Measurements from ENCODE around the gene MPST.

The MPST gene

DNA sequence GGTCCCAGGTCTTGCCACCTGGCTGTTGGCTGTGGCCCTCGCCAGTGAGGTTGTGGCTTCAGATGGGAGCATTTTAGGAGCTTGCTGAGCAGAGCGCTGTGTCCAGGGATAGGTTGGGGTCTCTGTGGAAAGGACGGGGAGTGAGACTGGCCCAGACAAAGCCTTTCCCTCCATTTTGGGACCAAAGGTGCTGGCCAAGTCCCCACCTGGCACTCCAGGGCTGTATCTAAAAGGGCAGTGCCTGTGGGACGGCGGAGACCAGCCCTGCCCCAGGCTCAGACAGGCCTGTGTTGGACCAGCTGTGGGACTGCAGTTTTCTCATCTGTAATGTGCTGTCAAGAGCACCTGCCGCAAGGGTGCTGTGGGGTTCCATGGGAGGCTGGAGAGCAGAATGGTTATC lies 27.0 kb downstream of the MPST start:
- no peak for DNase-seq (ENCODE audit: low read depth)

DNA sequence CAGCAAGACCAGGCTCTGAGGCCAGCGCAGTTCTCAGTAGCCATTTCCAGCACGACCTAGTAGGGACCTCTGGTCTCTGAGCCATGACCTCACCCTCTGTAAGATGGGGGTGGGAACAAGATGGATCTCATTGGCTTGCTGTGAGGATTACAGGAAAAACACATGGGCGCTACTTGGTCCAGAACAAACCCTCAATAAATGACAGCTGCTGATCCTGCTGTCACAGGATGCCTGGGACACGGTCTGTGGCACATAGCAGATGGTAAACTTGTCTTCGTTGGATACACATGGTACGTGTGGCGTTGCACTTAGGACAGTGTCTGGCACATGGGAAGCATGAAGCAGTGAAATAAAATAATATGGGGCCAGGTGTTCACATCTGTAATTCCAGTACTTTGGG lies 27.5 kb downstream of the MPST start:
- no peak for DNase-seq (ENCODE audit: low read depth)

DNA sequence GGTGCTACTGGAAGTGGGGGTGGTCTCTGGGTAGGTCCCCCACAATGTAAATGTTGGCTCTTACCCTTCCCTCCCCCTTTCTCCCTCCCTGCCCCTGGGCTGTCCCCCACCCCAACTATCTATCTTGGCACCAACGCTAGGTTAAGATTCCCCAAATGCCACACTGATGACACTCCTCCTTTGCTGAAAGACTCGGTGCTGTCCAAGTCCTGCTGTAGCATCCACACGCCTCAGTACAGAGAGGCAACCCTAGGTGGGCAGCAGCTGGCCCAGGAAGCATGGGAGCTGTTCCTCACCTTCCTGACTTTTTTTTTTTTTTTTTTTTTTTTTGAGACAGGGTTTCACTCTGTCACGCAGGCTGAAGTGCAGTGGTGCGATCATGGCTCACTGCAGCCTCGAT lies 28.6 kb downstream of the MPST start:
- DNase-seq (ENCODE audit: low read depth) = no peak

DNA sequence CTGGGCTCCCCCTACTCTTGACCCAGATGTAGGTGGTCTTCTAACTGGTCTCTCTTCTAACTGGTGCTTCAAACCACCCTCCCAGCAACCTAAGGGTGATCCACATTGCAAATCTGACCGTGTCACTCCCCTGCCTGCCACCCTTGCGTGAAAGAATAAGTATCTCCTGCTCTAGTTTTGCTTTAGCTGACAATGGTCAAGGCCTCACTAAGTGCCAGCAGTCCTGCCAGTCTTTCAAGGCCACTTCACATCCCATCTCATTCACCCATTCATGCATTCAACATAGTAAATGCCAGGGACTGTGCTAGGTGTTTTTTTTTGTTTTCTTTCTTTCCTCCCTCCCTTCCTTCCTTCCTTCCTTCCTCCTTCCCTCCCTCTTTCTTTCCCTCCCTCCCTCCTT lies 29.7 kb downstream of the MPST start:
- DNase-seq (ENCODE audit: low read depth) = no peak

DNA sequence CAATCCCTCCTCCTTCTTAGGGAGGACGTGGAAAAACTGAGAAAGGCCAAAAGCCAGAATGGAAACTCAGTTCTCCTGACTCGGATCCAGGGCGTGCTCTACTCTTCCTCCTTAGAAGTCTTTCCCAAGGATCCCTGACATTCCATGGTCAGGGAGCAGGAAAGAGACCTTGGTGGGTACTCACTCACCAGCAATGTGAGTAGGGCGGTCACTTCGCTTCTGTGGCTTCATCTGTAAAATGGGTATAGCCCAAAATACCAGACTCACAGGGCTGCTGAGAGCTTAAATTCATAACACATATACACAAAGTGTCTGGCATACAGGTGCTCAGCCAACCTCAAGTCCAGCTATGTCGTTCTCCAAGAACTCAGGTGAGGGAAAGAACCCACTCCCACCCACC lies 31.4 kb downstream of the MPST start:
- no peak for DNase-seq (ENCODE audit: low read depth)

DNA sequence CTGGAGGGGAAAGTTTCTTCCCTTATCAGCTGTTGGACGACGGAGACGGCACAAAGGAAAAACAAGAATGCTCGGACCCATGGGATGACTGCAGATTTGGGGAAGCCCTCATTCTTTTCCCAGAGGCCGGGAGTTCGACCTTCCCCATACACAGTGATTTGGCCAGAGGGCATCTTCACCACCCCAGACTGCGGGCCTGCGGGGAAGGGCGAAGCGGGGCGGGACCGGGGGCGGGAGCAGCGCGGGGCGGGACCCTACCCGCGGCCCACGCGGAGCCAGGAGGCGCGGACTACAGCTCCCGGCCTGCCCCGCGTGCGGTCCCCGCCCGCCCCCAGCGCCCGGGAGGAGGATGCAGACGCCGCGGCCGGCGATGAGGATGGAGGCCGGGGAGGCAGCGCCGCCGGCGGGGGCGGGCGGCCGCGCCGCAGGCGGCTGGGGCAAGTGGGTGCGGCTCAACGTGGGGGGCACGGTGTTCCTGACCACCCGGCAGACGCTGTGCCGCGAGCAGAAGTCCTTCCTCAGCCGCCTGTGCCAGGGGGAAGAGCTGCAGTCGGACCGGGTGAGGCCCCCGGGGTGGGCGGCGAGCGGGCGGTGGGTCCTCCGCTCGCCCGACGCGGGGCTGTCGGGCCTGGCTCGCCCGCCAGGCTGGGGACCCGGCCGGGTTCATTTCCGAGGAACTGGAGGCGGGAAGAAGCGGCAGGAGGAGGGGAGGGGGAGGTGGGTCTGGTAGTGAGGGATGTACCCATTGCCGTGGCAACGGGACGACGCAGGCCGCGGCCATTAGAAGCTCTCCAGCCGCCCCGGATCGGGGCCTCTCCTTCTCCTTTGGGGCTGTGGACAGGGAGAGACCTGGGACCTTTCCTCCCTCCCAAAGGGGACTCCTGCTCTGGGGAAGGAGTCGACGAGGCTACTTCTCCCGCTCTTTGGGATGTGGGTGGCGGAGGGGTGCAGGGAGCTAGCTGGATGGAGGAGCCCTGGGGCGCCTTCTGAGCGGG lies 32.1 kb downstream of the MPST start, which contains the start of gene KCTD17:
TSS of gene KCTD17 (plus strand) at position 352 of the 995 bp plus-strand sequence. CDS start at position 371, 19 bp downstream.
- peak; percentile 38 for DNase-seq (ENCODE audit: low read depth)

DNA sequence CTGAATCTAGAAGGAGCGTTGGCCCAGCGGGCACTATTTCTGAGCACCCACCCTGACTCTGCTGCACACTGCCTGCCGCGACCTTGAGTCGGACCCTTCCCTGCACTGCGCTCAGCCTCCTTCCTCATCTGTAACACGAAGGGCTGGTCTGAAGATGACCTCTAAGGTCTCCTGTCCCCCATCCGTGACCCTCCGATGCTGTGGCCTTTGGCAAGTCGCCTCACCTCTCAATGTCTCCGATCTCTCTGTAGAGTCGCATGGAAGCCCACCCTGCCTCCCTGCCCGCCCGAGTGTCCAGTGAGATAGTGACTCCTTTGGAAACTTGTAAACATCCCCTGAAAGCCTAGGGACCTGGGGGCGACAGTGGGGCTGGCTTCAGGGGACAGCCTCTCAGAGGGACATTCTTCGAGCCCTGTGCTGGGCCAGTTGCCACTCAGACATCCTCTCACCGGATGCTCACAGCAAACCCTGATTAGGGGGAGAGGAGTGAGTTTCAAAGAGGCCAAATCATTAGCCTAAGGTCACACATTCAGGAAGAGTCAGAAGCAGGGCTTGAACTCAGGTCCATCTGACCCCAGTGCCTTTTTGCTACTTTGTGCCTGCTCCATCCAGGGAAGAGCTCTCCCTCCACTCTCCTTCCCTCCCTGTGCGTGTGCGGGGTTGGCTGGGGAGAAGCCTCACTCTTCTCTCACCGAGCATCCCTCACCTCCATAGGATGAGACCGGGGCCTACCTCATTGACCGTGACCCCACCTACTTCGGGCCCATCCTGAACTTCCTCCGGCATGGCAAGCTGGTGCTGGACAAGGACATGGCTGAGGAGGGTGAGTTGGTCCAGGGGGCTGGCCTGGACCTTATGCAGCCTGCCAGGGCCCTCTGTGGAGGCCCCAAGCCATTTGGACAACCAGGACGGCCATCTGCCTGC lies 33.1 kb downstream of the MPST start:
- no peak for DNase-seq (ENCODE audit: low read depth)

DNA sequence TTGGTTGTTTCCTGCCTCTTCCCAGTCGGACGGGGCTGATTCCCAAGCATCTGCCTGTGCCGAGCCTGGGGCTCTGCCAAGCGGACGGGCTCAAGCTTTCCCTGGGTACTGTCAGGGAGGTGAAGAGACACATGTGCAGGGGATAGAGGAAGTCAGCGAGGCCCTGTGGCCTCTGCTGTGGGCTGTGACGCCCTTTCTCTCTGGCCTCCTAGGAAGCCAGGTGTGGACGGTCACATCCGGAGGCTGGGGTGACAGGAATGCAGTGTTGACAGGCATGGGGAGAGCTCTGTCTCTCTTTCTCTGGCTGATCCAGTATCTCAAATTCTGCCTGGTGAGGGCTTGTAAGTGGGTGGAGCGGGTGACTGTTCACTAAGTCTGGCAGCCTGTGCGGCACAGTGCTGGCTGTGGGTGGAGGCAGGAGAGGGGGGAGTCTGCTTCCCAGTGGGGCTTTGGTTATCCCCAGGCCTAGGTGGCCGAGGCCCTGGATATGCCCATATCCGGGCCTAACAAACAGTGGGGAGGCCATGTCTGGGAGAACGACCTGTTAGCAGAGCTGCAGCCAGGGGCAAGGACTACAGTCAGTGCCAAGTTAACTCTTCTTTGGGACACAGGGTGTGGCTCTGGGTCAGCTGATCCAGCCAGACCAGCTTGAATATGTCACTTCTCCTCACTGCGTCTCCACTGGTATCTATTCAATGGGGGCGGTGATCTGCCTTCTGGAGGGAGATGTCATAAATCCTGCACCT lies 33.9 kb downstream of the MPST start:
- DNase-seq (ENCODE audit: low read depth) = no peak

DNA sequence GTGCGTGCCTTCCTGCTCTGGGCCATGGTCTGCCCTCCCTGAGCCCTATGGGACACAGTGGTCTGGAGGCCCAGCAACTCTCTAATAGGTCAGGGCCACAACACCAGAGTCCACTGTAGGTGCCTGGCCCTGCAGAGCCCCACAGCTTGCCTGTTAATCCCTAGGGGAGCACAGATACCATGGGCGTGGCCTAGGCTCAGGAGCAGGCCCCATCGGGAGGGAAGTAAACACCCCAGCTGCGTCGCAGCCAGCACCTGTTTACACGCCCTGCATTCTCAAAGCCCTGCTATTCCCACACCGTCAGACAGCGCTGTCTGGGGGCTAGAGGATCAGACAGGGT lies 34.5 kb downstream of the MPST start:
- DNase-seq (ENCODE audit: low read depth) = no peak

DNA sequence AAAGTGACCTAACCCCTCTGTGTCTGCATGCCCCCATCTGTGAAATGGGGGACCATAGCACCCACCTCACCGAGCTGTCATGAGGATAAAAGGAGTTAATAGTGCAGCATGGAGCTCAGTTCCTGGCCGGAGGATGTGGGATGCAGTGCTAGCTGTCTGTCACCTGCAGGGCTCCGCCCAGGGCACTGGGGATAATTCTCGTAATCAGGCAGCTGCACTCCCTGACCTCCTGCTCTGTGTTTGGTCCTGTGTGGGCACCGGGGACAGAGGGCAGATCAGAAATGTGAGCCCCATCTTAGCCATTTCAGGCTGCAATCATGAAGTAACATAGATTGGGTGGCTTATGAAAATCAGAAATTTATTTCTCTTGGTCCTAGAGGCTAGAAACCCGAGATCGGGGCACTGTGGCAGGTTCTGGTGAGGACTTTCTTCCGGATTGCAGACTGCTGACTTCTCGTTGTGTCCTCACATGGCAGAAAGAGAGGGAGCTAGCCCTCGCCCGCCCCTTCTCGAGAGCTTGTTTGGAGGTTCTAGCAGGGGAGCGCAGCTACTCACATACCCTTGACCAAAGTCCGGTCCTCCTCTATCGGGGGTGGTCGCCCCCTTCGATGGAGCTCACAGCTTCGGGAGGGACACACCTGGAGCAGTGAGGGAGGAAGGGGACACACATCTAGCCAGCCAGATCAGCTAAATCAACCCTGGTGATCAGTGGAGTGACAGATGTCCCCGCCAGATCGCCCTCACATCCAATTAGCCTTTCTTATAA lies 35.2 kb downstream of the MPST start:
- DNase-seq (ENCODE audit: low read depth) = no peak

DNA sequence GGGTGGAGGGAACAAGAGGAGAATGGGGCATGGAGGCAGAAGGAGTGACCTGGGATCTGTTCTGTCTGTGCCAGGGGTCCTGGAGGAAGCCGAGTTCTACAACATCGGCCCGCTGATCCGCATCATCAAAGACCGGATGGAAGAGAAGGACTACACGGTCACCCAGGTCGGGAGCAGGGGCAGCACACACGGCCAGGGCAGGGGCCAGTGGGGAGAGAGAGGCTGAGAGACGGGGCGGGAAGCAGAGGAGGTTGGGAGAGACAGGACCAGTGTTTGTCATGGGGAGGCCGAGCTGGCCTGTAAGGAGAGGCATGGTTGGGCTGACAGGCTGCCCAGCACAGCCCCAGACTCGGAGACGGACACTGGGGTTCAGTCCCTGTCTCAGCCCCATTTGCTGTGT lies 36.7 kb downstream of the MPST start:
- no peak for DNase-seq (ENCODE audit: low read depth)

DNA sequence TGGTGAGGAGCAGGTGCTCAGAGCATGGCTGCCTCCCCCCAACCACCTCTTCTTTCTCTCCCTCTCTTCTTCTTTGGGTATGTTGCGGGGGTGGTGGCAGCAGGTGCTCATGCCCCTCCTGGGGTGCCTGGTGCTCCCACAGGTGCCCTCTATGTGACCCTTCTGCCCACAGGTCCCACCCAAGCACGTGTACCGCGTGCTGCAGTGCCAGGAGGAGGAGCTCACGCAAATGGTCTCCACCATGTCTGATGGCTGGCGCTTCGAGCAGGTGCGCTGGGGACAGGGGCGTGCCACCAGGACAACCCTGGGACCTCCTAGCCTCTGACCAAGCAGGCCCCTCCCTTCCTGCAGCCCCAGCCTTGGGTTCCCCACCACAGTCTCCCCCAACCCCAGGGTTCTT lies 37.7 kb downstream of the MPST start:
- no peak for DNase-seq (ENCODE audit: low read depth)

DNA sequence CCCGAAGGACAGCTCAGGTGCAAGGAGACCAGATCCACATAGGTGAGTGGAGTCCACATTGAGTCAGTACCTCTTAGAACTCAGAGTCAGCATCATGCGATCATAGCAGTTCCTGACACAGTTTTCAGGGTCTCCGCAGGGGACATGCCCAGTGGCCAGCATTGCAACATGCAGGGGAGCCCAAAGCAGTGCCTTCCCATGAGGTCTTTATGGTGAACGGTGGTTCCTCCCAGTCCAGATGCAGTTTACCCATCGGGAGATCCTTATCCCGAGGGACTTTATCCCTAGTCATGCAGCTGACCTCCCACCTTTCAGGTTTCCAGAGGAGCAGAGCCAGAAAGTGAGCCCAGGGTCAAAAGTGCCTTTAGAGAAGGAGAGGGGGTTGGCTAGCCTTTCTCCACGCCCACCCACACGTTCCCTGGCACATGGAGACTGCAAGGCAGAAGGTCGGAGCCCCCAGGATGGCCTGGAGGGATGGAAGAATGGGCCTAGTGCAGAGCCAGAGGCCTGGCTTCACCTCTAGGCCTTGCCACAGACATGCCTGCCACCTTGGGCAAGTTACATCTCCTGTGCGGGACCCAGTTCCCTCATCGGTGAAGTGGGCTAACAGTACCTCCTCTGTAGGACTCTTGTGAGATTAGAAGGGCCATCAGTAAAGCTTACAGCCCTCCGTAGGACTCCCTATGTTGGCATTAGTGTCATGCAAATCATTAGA lies 38.4 kb downstream of the MPST start:
- no peak for DNase-seq (ENCODE audit: low read depth)

DNA sequence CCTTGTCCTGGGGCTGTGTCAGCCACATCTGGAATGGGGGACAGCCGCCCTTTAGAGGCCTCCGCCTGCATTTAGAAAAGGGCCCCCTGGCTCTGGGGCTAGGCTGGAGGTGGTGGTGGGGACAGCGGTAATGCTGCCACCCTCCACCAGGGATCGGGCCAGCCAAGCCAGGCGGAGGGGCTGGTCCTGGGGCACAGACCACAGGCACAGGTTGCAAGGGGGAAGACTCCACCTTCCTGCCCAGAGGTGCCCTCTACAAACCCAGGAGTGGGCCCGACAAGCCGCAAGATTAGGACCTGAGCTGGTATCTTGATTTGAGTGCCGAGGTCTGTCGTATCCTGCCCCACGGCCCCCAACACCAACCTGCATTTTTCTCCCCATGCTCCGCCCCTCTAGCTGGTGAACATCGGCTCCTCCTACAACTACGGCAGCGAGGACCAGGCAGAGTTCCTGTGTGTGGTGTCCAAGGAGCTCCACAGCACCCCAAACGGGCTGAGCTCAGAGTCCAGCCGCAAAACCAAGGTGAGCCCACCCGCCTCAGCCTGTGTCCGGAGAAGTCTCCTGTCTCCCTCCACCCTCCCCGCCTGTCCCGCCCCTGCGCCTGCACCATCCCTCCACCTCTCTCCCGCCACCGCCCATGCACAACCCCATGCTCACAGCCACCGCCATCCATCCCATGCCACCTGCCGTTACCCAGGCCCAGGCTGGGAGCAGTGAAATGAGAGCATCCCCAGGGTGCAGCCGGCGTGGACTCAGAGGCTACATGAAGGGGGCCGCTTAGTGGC lies 39.6 kb downstream of the MPST start:
- DNase-seq (ENCODE audit: low read depth) = no peak

DNA sequence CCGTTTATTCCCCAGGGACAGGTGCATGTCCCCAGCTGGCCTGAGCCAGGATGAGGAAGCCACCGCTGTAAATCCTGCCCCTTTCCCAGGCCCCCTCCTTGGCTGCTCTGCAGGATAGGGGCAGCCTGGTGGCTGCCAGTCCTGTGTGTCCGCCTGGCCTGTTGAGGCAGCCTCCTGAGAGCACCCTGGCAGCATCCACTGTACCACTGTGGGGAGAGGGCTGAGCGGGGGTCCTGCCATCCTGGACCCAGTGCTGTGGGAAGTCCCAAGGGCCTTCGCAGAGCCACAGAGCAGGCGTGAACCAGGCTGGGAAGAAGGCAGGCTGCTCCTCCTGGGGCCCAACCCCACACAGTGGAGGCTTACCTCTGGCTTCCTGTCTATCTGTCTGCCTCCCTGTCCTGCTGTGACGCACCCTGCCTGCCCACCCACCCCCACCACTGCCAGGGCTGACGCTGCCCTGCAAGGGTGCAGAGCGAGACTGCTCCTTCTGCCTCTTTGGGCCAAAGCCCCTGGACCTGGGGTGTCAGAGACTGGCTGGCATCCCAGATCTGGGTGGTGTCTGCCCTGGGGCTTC lies 40.4 kb downstream of the MPST start:
- no peak for DNase-seq (ENCODE audit: low read depth)

DNA sequence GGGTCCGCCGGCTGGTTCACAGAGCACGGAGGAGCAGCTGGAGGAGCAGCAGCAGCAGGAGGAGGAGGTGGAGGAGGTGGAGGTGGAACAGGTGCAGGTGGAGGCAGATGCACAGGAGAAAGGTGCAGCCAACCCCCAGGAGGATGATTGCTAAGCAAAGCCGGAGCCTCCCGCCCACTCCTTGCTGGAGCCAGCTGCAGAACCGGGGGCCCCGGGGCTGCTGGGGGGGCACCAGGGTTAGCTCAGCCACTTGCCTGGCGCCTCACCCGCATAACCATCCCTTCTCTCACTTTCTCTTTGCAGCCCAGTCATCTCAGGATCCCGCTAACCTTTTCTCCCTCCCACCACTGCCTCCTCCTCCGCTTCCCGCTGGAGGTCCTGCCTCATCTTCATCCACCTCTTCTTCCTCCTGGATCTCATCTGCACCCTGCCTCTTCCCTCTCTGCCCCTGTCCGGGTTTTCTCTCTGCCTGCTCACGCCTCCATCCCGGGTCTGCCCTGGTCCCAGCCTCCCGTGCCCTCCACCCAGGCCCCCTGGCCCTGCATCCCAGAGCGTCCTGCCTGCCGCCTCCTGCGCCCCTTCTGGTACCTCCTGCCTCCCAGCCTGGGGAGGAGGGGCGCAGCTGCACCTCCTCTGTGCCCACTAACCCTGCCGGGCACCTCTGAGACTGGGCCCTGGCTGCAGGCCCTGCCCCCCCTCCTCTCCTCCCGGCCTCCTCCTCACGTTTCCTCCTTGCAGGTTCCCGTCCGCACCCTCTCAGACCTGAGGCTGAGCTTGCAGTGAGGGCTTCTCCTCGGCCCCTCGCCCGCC lies 41.5 kb downstream of the MPST start:
- no peak for DNase-seq (ENCODE audit: low read depth)

DNA sequence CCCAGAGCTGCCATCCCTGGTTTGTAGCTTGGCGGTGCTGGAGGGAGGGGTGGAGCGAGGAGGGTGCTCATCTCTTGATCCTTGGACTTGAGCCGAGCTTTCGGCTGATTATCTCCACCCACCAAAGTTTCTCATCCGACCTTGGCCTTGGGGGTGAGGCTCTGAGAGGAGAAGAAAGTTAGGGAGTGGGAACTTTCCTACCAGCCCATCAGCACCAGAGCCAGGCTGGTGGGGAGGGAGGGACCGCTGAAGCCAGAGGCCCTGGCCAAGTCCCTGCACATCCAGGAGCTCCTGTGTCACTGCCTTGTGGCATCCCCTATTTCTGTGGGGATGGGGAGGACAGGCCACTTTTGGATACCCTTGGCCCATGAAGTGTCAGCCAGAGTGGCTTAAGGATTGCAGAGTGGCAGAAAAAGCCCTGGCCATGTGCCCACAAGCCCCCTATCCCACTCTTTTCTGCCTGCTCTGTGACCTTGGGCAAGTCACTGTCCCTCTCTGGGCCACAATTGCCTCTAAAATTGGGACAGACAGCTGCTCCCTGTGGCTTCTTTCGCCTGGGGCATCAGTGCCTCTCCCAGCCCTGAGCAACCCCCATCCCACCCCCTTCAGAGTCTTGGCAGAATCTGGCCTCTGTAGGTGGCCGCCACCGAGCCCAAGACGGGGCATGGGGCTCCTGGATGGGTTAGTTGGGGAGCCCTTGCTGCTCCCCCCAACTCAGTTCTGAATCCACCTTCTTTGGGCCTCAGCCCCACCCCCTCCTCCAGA lies 42.3 kb downstream of the MPST start:
- no peak for DNase-seq (ENCODE audit: low read depth)

DNA sequence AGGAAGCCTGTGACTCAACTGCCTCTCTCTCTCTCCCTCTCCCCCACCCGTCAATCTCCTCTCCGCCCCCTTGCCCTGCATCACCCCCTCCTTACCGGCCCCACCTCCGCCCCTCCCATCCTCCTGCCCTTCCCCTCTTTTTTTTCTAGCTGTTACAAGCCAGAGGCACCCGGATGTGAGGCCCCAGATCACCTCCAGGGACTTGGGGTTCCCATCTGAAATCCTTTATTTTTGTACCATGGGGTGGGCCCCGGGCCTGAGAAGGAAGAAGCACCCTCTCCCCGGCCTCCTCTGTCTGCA lies 42.8 kb downstream of the MPST start:
- DNase-seq (ENCODE audit: low read depth) = no peak
